HG03558 (cell line): ENCODE results near the gene RPL12.
"Not testable (repeated sequence)": the region's sequence is repeated elsewhere in the genome, so short reads cannot be mapped to it uniquely, and the experiment has no call there.

Experiments used
- ATAC-seq: cut with Tn5 transposase; IDR thresholded peaks from one replicate; pipeline ENCODE4 v1.9.1; 2021; ENCODE audit warnings: moderate number of reproducible peaks; ENCODE audit not compliant: unreplicated experiment; ENCODE audit errors: extremely low read depth

RPL12 gene

DNA sequence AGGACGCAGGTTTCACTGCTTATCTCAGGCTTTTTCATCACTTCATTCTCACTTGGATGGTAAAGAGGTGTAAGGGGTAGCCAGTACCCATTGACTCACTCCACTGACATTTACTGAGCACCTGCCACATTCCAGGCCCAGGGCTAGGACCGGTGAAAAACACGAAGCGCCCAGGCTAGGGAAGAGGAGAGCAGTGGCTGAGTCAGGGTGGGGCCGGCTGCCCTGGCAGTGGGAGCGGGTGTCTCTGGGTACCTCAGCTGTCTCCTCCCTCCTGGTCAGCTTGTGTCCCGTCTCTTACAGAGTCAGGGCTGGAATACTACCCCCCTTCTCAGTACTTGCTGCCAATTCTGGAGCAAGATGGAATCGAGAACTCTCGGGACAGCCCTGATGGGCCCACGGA lies 22.3 kb upstream of the RPL12 start:
- no peak for ATAC-seq

DNA sequence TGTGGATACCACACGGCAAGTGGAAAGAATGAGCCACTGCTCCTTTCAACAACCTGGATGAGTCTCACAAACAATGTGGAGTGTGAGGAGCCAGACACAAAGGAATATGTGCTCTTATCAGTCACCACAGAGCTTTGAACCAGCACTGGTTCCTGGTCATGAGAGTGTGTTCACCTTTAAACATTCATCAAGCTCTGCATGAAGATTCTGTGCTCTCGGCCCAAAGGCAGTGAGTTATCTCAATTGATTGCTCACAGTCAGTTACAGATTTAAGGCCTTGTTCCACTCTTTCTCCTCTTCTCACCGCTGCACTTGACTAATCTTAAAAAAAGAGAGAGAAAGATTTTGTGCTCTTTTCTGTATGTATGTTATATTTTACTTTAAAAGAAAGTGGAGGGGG lies 19.5 kb upstream of the RPL12 start:
- ATAC-seq, result no peak

DNA sequence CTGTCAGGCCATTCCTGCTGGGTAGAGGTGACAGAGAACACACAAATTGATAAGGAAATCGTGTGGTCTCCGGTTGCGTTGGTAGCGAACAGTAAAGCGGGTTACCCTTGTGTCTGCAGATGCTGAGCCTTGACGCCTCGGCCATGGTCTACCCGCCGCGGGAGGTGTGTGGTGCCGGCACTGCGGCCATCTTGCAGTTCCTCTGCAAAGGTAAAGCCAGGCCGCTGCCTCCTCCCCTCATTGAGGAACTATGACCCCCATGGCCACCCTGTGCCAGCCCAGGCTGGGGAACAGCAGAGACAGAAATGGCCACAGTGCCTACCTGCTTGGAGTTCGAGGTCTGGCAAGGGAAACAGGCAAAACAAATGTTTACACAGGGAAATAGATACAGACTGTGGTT lies 16.4 kb upstream of the RPL12 start:
- ATAC-seq, result no peak

DNA sequence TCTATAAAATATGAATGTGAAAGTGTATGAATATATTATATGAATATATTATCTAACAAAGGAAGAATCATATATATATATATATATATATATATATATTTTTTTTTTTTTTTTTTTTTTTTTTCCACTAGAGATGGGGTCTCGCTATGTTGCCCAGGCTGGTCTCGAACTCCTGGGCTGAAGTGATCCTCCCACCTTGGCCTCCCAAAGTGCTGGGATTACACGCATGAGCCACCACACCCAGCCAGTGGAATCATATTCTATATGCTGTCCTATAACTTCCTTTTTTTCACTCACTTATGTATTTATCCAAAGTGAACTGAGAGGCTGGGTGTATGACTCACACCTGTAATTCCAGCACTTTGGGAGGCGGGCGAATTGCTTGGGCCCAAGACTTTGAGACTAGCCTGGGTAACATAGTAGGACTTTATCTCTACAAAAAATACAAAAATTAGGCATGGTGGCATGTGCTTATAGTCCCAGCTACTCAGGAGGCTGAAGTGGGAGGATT lies 15.3 kb upstream of the RPL12 start:
- ATAC-seq, result not testable (repeated sequence)

DNA sequence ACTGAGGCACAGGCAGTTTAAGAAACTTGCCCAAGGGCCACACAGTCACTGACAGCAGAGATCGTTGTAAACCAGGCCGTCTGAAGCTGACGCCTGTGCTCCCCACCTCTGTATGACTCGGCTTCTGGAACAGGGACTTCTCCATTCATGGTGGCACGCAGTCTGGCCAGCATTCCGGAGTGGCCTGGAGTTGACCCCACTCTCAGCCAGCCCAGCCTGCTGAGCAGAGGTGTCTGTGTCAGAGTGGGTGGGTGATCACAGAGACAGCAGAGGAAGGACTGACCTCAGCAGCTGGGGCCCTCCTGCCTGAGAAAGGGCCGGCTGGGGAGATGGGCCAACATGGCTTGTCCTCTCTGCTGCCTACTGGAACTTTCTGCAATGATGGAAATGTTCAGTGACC lies 12.7 kb upstream of the RPL12 start:
- no peak for ATAC-seq

DNA sequence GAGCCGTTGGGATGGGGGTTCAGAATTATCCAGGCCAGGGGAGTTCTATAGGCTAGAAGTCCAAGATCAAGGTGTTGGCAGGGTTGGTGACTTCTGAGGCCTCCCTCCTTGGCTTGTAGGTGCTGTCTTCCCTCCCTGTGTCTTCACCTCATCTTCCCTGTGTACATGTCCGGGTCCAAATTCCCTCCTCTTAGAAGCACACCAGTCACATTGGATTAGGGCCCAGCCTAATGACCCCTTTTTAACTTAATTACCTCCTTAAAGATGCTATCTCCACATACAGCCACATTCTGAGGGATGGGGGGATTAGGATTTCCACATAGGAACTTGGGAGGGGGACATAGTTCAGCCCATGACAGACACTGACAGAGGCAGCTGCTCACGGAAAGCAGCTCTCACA lies 12.2 kb upstream of the RPL12 start:
- no peak for ATAC-seq

DNA sequence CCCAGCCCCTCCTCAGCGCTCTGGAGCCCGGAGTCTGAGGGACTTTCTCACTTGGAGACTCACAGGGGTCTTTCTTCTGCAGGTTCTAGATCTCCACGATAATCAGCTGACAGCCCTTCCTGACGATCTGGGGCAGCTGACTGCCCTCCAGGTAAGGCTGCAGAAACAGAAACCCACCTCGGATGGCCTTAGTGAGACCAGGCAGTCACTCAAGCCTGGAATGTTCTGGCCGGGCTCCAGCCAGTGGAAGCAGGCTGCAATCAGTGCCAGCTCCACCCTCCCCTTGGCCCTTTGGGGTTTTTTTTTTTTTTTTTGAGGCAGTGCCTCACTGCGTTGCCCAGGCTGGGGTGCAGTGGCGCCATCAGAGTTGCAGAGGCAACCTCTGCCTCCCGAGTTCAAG lies 7.7 kb upstream of the RPL12 start:
- no peak for ATAC-seq

DNA sequence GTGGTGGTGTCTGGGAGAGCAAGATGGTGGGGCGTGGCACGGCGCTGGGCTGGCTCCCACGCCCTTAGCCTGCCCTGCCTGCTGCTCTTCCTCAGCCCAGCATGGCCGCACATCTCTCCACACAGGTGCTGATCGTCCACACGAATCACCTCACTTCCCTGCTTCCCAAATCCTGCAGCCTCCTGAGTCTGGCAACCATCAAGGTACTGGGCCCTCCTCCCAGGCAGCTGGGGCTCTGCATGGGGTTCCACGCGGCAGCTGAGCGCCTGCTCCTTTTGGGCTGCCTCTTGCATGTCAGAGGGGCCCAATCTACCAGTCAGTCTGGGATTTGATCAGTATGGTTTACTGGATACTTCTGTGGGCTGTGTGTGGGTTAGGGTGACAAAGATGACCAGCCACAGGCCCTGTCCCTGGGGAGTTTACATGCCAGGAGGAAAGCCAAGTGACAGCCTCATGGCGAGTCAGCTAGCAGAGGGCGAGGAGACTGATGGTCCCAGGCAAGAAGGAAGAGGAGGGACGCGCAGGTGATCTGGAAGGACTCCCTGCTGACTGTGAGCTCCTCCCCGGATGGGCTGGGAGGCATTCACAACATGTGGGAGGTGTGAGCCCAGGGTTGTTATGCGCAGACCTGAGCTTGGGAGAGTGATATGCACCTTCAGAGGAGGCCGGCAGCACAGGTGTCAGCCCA lies 6.1 kb upstream of the RPL12 start:
- ATAC-seq, result no peak

DNA sequence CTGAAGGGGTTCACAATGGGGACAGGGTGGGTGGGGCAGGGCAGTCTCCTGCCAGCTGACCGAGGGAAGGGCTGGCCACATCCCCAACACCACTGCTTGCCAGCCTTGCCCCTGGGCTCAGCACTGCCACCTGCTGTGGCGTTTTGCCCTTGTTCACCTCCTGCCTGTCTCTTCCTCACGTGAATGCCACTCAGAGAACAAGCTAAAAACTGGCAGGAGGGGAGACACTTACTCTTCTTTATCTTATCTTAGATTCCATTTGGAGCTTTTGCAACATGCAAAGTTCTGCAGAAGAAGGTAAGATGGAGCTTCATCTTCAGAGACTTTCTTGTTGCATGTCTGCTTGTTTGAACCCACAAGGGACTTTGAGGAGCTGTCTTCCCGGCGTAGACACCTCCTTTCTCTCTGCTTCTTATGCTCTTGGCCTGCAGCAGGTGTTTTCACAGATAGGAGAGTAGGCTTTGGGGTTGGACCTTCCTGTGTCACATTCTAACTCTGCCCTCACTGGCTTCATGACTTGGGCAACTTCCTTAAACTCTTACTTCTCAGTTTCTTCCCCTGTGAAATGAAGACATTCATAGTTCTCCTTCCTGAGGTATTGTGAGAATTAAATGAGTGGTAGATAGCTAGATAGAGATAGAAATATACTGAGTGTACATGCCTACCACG lies 4.3 kb upstream of the RPL12 start:
- ATAC-seq, result no peak

DNA sequence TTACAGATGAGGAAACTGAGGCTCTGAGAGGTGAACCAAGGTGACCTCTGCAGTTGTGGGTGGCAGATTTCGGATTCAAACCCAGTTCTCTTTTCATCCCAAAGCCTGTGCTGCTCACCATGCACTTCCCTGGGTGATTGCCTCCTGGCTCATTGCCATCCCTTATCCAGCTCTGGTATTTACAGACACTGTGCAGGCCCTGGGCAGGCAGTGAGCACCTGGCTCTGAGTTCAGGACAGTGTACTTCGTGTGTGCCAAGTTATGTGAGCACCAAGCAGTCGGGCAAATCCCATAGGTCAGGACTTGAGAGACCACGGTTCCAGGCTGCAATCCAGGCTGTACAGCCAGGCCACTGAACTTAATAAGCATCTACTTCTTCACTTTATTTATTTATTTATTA lies 1.5 kb upstream of the RPL12 start:
- no peak for ATAC-seq

DNA sequence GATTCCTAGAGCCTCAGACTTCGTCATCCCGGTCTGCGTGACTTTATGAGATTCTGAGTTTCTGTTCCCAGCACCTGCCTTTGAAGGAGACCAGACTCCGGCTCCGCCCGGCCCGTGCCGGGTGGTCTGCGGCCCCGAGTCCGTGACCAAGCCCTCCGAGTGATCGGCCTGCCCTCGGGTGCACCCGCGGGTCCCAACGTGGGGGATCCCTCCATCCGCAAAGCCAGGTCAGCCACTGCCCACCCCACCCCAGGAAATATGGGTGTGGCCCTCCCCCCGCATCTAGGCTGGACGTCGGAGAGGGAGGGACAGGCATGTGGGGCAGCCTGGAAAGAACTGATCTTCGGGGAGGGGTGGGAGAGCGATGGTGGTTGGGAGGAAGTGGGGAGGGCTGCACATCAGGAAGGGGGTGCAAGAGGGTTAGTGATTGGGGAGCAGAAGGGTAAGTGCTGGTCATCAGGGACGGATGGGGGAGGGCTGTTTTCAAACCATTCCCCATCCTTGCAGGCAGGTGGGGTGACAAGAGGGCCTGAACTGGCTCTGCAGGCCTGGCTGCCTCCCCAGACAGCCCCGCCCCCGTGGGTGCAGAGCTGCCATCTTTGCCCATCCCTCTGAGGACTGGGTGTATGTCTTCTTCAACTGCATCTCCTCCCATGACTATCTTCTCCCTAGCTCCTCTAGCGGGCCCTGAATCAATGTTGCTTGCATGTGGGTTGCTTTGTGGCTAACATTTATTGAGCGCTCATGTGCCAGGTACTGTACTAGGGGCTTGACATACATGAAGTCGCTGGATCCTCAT lies 851 bp upstream of the RPL12 start:
- no peak for ATAC-seq

DNA sequence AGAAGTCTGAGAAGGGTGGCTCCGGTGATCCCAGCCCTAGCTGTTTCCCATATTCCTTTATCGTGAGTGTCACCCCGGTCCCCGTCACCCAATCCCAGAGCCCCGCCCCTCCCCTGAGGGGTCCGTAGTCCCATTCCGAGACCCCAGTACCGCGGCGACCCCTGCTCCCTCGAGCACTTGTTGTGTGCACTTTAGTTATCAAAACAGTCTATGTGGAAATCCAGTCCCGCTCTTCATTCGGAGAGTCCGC lies 327 bp upstream of the RPL12 start:
- ATAC-seq, result no peak

DNA sequence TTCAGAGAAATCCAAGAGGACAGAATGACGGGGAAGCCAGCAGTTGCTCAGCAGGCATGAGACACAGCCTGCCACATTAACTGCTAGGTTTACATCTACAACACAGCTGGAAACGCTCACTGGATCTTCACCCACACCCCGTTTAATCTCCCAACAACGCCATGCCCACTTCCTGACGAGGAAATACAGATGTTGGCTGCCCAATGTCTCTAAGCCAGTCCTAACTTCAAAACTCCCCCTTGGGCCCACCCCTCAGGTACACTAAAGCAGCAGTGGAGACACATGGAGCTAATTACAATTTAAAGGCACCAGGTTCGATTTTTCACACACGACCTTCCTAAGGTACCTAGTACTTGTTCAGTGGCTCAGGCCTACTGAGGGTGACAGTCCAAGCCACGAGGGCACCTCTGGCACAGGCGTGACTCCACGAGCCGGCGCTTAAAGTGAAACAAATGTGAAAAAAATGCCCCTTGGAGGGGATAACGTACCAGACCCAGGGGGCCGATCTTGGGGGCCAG lies 904 bp downstream of the RPL12 start:
- ATAC-seq, result no peak

DNA sequence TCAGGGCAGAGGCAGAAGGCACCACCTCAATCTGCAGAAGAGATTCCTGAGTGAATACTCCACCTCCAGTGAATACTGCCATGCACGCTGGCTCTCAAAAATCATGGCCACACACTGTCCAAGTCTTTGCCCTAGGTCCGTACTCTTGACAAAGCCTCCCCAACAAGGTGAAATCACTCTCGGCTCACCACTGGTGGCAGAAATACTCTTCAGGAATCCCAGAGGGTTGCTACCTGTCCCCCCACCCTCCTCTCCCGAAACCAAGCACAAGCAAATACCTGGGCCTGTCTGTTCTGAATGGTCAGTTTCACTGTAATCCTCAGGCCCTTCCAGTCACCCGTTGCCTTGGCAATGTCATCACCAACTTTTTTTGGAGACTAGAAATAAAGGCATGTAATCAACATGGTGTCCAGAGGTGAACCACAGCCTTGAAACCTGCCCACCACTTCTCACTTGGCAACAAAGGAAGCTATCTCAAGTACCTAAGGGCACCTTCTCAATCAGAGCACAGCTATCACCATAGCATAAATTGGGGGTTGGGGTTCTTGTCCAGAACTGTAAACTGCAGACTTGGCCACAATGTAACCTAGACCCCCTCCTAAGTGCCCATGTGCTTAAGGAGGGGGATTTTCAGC lies 1.8 kb downstream of the RPL12 start:
- ATAC-seq, result no peak

DNA sequence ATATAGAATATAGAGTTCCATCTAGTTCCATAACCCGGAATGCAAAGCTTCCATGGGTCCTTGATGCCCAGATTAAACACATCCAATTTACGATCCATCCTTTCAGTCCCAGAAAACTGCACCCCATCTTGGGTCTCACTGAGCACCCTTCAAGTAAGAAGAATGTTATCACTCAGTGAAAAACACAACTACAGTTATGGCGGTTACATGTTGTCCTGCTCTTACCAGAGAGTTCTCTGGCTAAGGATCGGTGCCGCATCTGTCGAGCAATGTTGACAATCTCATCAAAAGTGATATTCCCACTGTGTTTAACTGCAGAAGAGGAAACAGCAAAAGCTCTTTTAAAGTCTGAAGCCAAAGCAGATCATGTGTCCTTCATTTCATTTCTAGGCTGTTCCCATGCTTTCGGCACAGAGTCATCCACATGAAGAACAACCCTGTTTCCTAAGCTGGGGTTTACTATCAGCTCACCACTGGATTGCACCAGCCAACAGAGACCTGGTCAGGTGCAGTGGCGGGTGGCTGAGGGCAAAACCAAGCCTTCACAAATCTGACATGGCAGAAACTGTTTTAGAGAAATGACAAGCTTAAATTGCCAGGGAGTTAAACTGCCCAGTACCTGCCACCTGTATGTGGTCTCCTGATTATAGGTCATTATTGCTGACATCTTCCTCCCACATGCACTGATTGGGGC lies 2.9 kb downstream of the RPL12 start:
- no peak for ATAC-seq

DNA sequence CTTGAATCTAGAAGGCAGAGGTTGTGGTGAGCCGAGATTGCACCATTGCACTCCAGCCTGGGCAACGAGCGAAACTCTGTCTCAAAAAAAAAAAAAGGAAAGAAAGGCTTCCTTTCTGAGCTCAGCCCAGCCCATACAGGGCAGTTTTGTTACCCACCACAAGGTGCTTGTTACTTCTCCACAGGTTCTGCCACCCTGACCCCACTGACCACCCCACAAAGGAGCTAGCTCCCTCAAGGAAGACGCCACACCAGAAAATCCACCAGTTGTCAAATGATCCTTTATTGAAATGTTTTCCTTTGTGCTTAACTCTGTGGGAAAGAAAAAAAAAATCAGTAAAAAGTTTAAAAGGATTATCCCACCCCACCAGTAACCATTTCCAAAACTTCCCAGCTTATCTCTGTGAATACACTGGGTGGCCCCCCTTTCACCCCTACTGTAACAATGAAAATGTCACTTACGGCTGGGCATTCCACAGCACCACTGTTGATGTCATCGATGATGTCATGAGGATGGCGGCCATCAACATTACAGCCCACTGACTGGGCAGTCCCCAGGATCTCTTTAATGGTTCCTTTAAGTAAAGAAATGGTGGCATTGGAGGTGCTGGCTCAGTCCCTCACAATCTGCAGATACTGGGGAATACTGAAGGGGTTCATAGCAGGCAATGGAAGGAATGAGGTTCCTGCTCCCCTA lies 3.6 kb downstream of the RPL12 start:
- no peak for ATAC-seq

DNA sequence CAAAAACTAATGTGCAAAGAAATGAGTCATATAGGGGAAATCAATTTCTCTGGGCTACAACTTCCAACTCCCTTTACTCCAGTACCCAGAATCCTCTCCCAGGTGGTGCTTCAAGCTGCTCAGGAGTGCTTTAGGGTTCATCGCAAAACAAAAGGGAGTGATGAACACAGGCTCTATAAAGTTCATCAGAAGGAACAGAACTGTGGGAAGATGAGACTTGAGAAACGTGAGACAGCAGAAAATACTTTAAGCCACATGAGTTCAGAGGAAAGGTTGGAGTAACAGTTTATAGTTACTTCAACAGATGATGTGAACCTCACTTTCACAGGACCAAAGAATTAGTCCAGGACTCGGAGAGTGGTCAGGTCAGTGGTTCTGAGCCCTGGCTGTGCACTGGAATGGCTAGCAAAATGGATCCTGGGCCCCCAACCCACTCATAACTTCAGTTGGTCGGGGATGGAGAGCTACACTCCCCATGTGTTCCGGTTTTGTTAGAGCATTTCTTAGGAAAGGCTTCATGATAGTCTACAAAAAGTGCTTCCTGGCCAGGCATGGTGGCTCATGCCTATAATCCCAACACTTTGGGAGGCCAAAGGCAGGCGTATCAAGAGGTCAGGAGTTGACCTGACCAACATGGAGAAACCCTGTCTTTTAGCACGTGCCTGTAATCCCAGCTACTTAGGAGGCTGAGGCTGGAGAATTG lies 4.3 kb downstream of the RPL12 start:
- no peak for ATAC-seq

DNA sequence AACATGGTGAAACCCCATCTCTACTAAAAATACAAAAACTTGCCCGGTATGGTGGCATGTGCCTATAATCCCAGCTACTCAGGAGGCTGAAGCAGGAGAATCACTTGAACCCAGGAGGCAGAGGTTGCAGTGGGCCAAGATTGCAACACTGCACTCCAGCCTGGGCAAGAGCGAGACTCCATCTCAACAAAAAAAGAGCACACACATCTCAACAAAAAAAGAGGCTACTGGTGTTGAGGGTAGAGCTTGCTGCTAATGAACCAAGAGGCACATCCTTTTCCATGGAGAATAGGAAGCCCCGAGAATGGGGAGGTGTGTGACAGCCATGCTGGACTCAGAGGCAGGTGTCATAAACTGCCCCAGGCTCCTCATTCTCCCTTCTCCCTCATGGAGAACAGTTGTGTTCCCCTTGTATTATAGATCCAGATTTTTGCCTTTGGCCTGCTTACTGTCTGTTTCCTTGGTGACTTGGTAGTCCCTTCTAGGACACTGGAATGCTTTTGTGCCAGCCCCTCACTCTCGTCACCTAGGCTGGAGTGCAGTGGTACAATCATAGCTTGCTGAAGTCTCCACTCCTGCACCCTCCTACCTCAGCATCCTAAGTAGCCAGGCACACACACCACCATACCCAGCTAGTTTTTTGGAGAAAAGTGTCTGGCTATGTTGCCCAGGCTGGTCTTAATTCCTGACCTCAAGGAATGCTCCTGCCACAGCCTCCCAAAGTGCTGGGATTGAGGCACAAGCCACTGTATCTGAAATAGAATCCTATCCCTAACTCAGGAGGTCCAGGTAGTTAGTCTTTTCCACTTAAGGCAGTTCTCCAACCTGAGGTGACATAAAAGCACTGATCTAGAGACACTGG lies 5.1 kb downstream of the RPL12 start:
- no peak for ATAC-seq
